ENCODE data around the gene SDK1.

The SDK1 gene

GRCh38 chr7:3326246-3326645, 25.2 kb downstream of the SDK1 start:
- peaks cover 6% of the 10 kb centered on the region for H3K27me3 Mint-ChIP-seq (ENCODE audit: low read depth)
- no peak overlapping the region for H3K27ac Mint-ChIP-seq
- no peaks in the 10 kb centered on the region for H3K9me3 Mint-ChIP-seq
- H3K4me3 Mint-ChIP-seq, result no peak overlapping the region
- TF ChIP-seq CTCF (IDR thresholded peaks at IDR 0.05; ENCODE audit: unreplicated experiment in 3 of 3), result no peak
- peaks cover 12% of the 10 kb centered on the region for H3K4me1 Mint-ChIP-seq
- peaks cover 6% of the 10 kb centered on the region for H3K36me3 Mint-ChIP-seq (ENCODE audit: low read depth)

GRCh38 chr7:3327099-3327498, 26.0 kb downstream of the SDK1 start:
- no peak for TF ChIP-seq CTCF (IDR thresholded peaks at IDR 0.05; ENCODE audit: unreplicated experiment in 3 of 3)
- Mint-ChIP-seq H3K9me3 (no peaks in the 10 kb centered on the region), H3K4me1 (peaks cover 12% of the 10 kb centered on the region), H3K27ac (no peak overlapping the region), H3K4me3 (no peak overlapping the region), H3K27me3 (ENCODE audit: low read depth) (peaks cover 6% of the 10 kb centered on the region), H3K36me3 (ENCODE audit: low read depth) (peaks cover 6% of the 10 kb centered on the region)

- H3K36me3 Mint-ChIP-seq (ENCODE audit: low read depth), result peaks cover 4% of the 10 kb centered on the region
- no peaks in the 10 kb centered on the region for H3K9me3 Mint-ChIP-seq
- peaks cover 3% of the 10 kb centered on the region for H3K27me3 Mint-ChIP-seq (ENCODE audit: low read depth)
- no peak for TF ChIP-seq CTCF (IDR thresholded peaks at IDR 0.05; ENCODE audit: unreplicated experiment in 3 of 3)
- H3K4me3 Mint-ChIP-seq, result no peak overlapping the region
- no peak overlapping the region for H3K27ac Mint-ChIP-seq
- peaks cover 12% of the 10 kb centered on the region for H3K4me1 Mint-ChIP-seq
Measured at GRCh38 chr7:3327655-3328054, 26.6 kb downstream of the SDK1 start.

GRCh38 chr7:3332308-3332707, 31.3 kb downstream of the SDK1 start:
- Mint-ChIP-seq H3K9me3 (no peaks in the 10 kb centered on the region), H3K4me1 (peaks cover 7% of the 10 kb centered on the region), H3K4me3 (no peak overlapping the region), H3K36me3 (ENCODE audit: low read depth) (no peaks in the 10 kb centered on the region), H3K27ac (no peak overlapping the region), H3K27me3 (ENCODE audit: low read depth) (peaks cover 3% of the 10 kb centered on the region)
- no peak for TF ChIP-seq CTCF (IDR thresholded peaks at IDR 0.05; ENCODE audit: unreplicated experiment in 3 of 3)

GRCh38 chr7:3333861-3334260, 32.8 kb downstream of the SDK1 start:
- Mint-ChIP-seq H3K9me3 (peaks cover 3% of the 10 kb centered on the region), H3K27me3 (ENCODE audit: low read depth) (peaks cover 3% of the 10 kb centered on the region), H3K36me3 (ENCODE audit: low read depth) (no peaks in the 10 kb centered on the region), H3K4me1 (no peaks in the 10 kb centered on the region), H3K27ac (no peak overlapping the region), H3K4me3 (no peak overlapping the region)
- no peak for TF ChIP-seq CTCF (IDR thresholded peaks at IDR 0.05; ENCODE audit: unreplicated experiment in 3 of 3)

- Mint-ChIP-seq H3K4me3 (no peak overlapping the region), H3K27me3 (ENCODE audit: low read depth) (peaks cover 3% of the 10 kb centered on the region), H3K36me3 (ENCODE audit: low read depth) (no peaks in the 10 kb centered on the region), H3K9me3 (peaks cover 5% of the 10 kb centered on the region), H3K4me1 (no peaks in the 10 kb centered on the region), H3K27ac (no peak overlapping the region)
- TF ChIP-seq CTCF (IDR thresholded peaks at IDR 0.05; ENCODE audit: unreplicated experiment in 3 of 3), result no peak
Measured at GRCh38 chr7:3336042-3336665, 35.1 kb downstream of the SDK1 start.

Measured in nephron (organoid).